Activated CD8-positive, alpha-beta T cell treated with anti-CD3 and anti-CD28 coated beads for 36 hours (primary cell): ENCODE measurements around the gene CALB2. TPM values are rescaled to one million over a fixed set of nuclear protein-coding genes. Genes with fewer than 3 reads are reported as not detected.

Experiments
- ATAC-seq: fragments of 200-7000 bp; cut with Tn5 transposase; one replicate; pipeline ENCODE4 v1.10.0; 2021; ENCODE audit warnings: mild to moderate bottlenecking, moderate library complexity
- CTCF ChIA-PET: fragments of 350-600 bp; sonication (Branson Sonifier 250); formaldehyde crosslinking; loops from one replicate; lab custom pipeline; 2021; ENCODE audit warnings: antibody characterized with exemption; lab: Charles Lee
- POLR2A ChIA-PET: fragments of 350-600 bp; sonication (Branson Sonifier 250); formaldehyde crosslinking; loops from one replicate; lab custom pipeline; 2021; ENCODE audit warnings: antibody characterized with exemption; lab: Charles Lee
- DNase-seq: peaks from one replicate; pipeline ENCODE4 v3.0.0-alpha.2; 2020
- H3K27ac Mint-ChIP-seq: one replicate; pipeline ENCODE4 v1.8.0; 2021; ENCODE audit warnings: mild to moderate bottlenecking, mixed read lengths
- H3K27me3 Mint-ChIP-seq: one replicate; pipeline ENCODE4 v1.8.0; 2021; ENCODE audit warnings: mixed read lengths
- H3K36me3 Mint-ChIP-seq: one replicate; pipeline ENCODE4 v1.8.0; 2021; ENCODE audit warnings: low read depth, mixed read lengths
- H3K4me1 Mint-ChIP-seq: one replicate; pipeline ENCODE4 v1.8.0; 2021; ENCODE audit warnings: low read depth, mixed read lengths
- H3K4me3 Mint-ChIP-seq: one replicate; pipeline ENCODE4 v1.8.0; 2021; ENCODE audit warnings: mild to moderate bottlenecking, moderate library complexity, mixed read lengths
- H3K9me3 Mint-ChIP-seq: one replicate; pipeline ENCODE4 v1.8.0; 2021; ENCODE audit warnings: mixed read lengths
- CTCF ChIP-seq: fragments of 200-600 bp; IDR thresholded peaks from one replicate; pipeline ENCODE4 v1.8.0; 2022; ENCODE audit warnings: antibody characterized with exemption, mild to moderate bottlenecking
- intact Hi-C: fragments of 100-400 bp; cut with micrococcal nuclease; formaldehyde crosslinking; loops from one replicate; pipeline ENCODE4 v1.10.0; 2022
- total RNA-seq, 2 experiments: library from RNA; stranded (reverse); gene quantifications; one replicate each; pipeline ENCODE4 v1.2.3, GENCODE V29; 2021

The CALB2 gene
- total RNA-seq, 2 experiments from 2014 or later = not detected

- CTCF ChIA-PET = interaction anchor here (0.8 to 1.3 kb wide), 2 partner anchors 12 kb away, joined by 3 read pairs; partner anchors contain the start of gene CALB2
- H3K36me3 Mint-ChIP-seq = no peaks in the 10 kb centered on the region
- peaks cover 16% of the 10 kb centered on the region for H3K27me3 Mint-ChIP-seq
- ATAC-seq (no peak), DNase-seq (no peak)
- H3K27ac Mint-ChIP-seq = peak overlapping the region; percentile 45
- POLR2A ChIA-PET = no interaction called here
- H3K4me1 Mint-ChIP-seq = peaks cover 6% of the 10 kb centered on the region
- TF ChIP-seq CTCF = no peak
- no peak overlapping the region for H3K4me3 Mint-ChIP-seq
- intact Hi-C loops = no loop called here
- no peaks in the 10 kb centered on the region for H3K9me3 Mint-ChIP-seq
Measured at GRCh38 chr16:71371237-71371636, 12.7 kb downstream of the CALB2 start.

- Mint-ChIP-seq H3K4me3 (no peak overlapping the region), H3K9me3 (no peaks in the 10 kb centered on the region), H3K4me1 (peaks cover 6% of the 10 kb centered on the region), H3K27me3 (peaks cover 15% of the 10 kb centered on the region), H3K36me3 (no peaks in the 10 kb centered on the region), H3K27ac (no peak overlapping the region)
- ATAC-seq = no peak
- ChIA-PET CTCF (interaction anchor here (1.1 to 1.9 kb wide), 2 partner anchors 12 to 40 kb away, joined by 4 to 7 read pairs; no protein-coding TSS in a partner anchor), POLR2A (no interaction called here)
- no peak for DNase-seq
- intact Hi-C loops = no loop called here
- no peak for TF ChIP-seq CTCF
Measured at GRCh38 chr16:71373073-71373472, 14.6 kb downstream of the CALB2 start.

DNA sequence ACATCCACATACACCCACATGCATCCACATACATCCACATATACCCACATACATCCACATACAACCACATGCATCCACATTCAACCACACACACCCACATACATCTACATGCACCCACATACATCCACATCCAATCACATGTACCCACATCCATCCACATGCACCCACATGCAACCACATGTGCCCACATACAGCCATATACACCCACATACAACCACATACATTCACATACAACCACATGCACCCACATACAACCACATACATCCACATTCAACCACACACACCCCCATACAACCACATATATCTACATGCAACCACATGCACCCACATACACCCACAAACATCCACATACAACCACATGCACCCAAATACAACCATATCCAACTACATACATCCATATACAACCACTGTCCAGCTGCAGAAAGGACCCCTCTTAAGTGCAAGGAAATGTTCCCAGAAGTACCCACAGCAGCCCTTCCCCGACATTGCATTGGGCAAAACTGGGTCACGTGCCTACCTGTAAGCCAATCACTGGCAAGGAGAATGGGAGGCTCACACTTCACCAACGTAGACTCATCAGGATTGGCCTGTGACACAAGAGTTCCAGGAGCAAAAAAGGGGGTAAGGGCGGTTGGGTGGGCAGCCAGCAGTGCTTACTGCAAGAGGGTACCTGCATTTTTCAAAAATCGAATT is 18.1 kb downstream of the CALB2 start:
- CTCF ChIA-PET = no interaction called here
- Mint-ChIP-seq H3K36me3 (no peaks in the 10 kb centered on the region), H3K27ac (no peak overlapping the region), H3K27me3 (peaks cover 7% of the 10 kb centered on the region), H3K9me3 (no peaks in the 10 kb centered on the region), H3K4me1 (no peaks in the 10 kb centered on the region), H3K4me3 (no peak overlapping the region)
- ATAC-seq (no peak), DNase-seq (no peak)
- intact Hi-C loops = no loop called here
- POLR2A ChIA-PET = no interaction called here
- no peak for TF ChIP-seq CTCF

- intact Hi-C loops = no loop called here
- ATAC-seq = no peak
- TF ChIP-seq CTCF = no peak
- no peak overlapping the region for H3K4me3 Mint-ChIP-seq
- no peaks in the 10 kb centered on the region for H3K9me3 Mint-ChIP-seq
- H3K27me3 Mint-ChIP-seq = peaks cover 4% of the 10 kb centered on the region
- no peaks in the 10 kb centered on the region for H3K4me1 Mint-ChIP-seq
- no peak overlapping the region for H3K27ac Mint-ChIP-seq
- DNase-seq = no peak
- no peaks in the 10 kb centered on the region for H3K36me3 Mint-ChIP-seq
- POLR2A ChIA-PET = no interaction called here
- CTCF ChIA-PET = no interaction called here
Measured at GRCh38 chr16:71379711-71380110, 21.2 kb downstream of the CALB2 start.

DNA sequence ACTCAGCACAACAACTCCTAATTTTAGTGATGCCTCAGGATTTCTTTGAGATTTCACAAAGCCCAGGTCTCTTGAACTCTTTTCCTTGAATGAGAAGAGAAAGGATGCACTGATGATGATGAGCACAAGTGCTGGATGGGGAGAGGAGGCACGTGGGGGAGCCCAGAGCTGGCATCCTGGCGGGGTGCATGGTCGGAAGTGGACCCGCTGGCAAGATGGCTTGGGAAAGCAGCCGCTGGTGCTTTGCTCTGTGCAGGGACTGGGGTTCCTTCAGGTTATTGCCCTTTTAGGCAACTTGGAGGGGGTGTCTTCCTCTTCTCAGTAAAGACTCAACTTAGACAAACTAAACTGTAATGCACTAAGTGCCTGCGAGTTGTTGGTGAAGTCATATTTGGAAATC is 22.3 kb downstream of the CALB2 start:
- Mint-ChIP-seq H3K4me3 (no peak overlapping the region), H3K9me3 (no peaks in the 10 kb centered on the region), H3K27me3 (peaks cover 7% of the 10 kb centered on the region), H3K27ac (no peak overlapping the region), H3K36me3 (no peaks in the 10 kb centered on the region), H3K4me1 (no peaks in the 10 kb centered on the region)
- no peak for ATAC-seq
- DNase-seq = no peak
- ChIA-PET CTCF (no interaction called here), POLR2A (no interaction called here)
- TF ChIP-seq CTCF = no peak
- intact Hi-C loops = no loop called here
